ENCODE measurements around the gene DYNLT4.
A peak's percentile ranks its signal among the peaks of the same experiment; 100 is the strongest.

Gene DYNLT4

DNA sequence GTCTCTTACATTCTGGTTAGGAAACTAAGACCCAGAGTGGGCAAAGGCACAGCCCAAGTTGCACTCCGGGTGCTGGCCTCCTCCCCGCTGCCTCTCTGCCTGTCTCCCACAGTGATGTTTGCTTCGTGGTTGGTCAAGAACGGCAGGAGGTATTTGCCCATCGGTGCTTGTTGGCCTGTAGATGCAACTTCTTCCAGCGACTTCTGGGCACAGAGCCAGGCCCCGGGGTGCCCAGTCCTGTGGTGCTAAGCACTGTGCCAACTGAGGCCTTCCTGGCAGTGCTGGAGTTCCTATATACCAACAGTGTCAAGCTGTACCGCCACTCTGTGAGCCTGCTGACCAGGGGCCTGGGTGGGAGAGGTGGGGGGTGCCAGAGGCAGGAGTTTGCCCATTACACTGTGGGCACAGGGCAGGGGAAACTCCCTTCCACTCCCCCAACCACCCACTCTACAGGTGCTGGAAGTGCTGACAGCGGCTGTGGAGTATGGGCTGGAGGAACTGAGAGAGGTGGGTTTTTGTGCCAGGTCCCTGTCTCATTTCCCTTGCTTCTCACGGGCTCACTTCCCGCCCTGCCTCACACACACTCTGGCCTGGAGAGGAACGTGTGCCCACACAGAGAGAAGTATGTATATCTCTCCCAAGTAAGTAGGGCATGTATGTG lies 3.1 kb upstream of the DYNLT4 start:
- peaks cover 16% of the 10 kb centered on the region; the same call in 1 of the 2 replicates for H3F3A ChIP-seq (ENCODE audit: control insufficient read depth, insufficient read depth)
- no peaks in the 10 kb centered on the region for H3K9me2 ChIP-seq (replicated peaks; ENCODE audit: control insufficient read depth, low read length)
- H3K79me2 ChIP-seq (ENCODE audit: control insufficient read depth, low read length) = peaks cover 9% of the 10 kb centered on the region; the same call in 1 of the 2 replicates
- peak overlapping the region; percentile 93 for H3K27ac ChIP-seq (ENCODE audit: low read depth, low read length)
- H4K20me1 ChIP-seq (ENCODE audit: control insufficient read depth, insufficient read depth, low read depth, low read length) = no peaks in the 10 kb centered on the region
- H3K9me3 ChIP-seq (ENCODE audit: control insufficient read depth, insufficient read depth, low read length) = no peaks in the 10 kb centered on the region
- H3K36me3 ChIP-seq (ENCODE audit: control insufficient read depth, low read length) = peaks cover 32% of the 10 kb centered on the region
- peaks cover 66% of the 10 kb centered on the region for H3K4me1 ChIP-seq (ENCODE audit: control insufficient read depth, low read length)
- H3K4me2 ChIP-seq (ENCODE audit: low read length) = peak overlapping the region; percentile 91
- no peaks in the 10 kb centered on the region for H3K27me3 ChIP-seq (ENCODE audit: control insufficient read depth, low read length)
- peak overlapping the region; percentile 55 for H3K4me3 ChIP-seq (ENCODE audit: low read length)
- TF ChIP-seq, protein P1, sequence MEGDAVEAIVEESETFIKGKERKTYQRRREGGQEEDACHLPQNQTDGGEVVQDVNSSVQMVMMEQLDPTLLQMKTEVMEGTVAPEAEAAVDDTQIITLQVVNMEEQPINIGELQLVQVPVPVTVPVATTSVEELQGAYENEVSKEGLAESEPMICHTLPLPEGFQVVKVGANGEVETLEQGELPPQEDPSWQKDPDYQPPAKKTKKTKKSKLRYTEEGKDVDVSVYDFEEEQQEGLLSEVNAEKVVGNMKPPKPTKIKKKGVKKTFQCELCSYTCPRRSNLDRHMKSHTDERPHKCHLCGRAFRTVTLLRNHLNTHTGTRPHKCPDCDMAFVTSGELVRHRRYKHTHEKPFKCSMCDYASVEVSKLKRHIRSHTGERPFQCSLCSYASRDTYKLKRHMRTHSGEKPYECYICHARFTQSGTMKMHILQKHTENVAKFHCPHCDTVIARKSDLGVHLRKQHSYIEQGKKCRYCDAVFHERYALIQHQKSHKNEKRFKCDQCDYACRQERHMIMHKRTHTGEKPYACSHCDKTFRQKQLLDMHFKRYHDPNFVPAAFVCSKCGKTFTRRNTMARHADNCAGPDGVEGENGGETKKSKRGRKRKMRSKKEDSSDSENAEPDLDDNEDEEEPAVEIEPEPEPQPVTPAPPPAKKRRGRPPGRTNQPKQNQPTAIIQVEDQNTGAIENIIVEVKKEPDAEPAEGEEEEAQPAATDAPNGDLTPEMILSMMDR (IDR thresholded peaks at IDR 0.05; ENCODE audit: low read depth, low read length, poor library complexity, severe bottlenecking) = no peak
- no peak for TF ChIP-seq EZH2phosphoT487 (IDR thresholded peaks at IDR 0.05; ENCODE audit: borderline replicate concordance, low read length)

DNA sequence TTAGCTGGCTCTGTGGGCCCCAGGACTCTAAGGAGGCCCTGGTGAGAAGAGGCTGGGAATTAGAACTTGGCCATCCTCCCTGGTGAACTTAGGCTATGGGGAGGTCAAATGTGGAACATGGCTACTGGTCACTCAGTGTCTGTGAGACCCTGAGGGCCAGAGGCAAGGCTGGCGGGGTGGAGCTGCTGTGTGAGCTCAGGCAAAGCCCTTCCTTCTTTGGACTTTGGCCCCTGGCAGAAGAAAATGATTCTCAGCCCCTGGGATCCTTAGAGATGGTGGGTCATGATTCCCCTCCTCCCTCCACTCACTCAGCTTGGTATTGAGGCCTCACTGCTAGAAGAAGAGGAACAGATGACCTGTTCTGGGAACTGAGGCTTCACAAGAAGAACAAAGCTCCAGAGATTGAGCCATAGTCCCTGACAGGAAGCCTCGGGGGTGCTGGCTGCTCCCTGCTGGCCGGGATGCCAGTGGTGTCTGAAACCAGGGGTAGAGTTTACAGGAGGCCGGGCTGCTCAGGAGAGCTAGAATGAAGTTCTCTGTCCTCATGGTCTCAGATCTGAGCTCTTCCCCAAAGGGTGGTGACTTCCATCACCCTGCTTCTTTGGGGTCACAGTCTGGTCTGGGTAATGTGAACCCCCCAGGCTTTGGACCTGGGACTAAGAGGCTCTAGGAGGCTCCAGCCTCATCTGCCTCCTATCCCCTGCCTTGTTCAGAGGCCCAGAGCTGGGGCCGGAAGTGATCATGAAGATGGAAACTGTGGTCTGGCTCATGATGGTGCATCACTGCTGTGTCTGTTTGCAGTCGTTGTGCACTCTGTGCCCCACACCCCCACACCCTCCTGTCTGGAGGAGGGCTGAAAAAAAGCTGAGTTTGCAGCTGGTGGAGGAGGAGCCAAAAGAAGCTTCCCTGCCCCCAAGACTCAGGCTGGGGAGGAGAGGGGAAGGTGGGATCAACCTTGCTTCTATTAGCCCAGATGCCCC lies 2.1 kb upstream of the DYNLT4 start:
- no peaks in the 10 kb centered on the region for H3K27me3 ChIP-seq (ENCODE audit: control insufficient read depth, low read length)
- peaks cover 38% of the 10 kb centered on the region for H3K36me3 ChIP-seq (ENCODE audit: control insufficient read depth, low read length)
- no peak for TF ChIP-seq EZH2phosphoT487 (IDR thresholded peaks at IDR 0.05; ENCODE audit: borderline replicate concordance, low read length)
- TF ChIP-seq, protein P1 (IDR thresholded peaks at IDR 0.05; ENCODE audit: low read depth, low read length, poor library complexity, severe bottlenecking) = no peak
- H3K27ac ChIP-seq (ENCODE audit: low read depth, low read length) = peak overlapping the region; percentile 93
- H3K4me3 ChIP-seq (ENCODE audit: low read length) = peak overlapping the region; percentile 55
- H3K79me2 ChIP-seq (ENCODE audit: control insufficient read depth, low read length) = peaks cover 9% of the 10 kb centered on the region; the same call in 1 of the 2 replicates
- H3F3A ChIP-seq (ENCODE audit: control insufficient read depth, insufficient read depth) = peaks cover 16% of the 10 kb centered on the region; the same call in 1 of the 2 replicates
- peaks cover 56% of the 10 kb centered on the region for H3K4me1 ChIP-seq (ENCODE audit: control insufficient read depth, low read length)
- no peaks in the 10 kb centered on the region for H3K9me3 ChIP-seq (ENCODE audit: control insufficient read depth, insufficient read depth, low read length)
- no peaks in the 10 kb centered on the region for H4K20me1 ChIP-seq (ENCODE audit: control insufficient read depth, insufficient read depth, low read depth, low read length)
- H3K4me2 ChIP-seq (ENCODE audit: low read length) = peak overlapping the region; percentile 91
- no peaks in the 10 kb centered on the region for H3K9me2 ChIP-seq (replicated peaks; ENCODE audit: control insufficient read depth, low read length)

DNA sequence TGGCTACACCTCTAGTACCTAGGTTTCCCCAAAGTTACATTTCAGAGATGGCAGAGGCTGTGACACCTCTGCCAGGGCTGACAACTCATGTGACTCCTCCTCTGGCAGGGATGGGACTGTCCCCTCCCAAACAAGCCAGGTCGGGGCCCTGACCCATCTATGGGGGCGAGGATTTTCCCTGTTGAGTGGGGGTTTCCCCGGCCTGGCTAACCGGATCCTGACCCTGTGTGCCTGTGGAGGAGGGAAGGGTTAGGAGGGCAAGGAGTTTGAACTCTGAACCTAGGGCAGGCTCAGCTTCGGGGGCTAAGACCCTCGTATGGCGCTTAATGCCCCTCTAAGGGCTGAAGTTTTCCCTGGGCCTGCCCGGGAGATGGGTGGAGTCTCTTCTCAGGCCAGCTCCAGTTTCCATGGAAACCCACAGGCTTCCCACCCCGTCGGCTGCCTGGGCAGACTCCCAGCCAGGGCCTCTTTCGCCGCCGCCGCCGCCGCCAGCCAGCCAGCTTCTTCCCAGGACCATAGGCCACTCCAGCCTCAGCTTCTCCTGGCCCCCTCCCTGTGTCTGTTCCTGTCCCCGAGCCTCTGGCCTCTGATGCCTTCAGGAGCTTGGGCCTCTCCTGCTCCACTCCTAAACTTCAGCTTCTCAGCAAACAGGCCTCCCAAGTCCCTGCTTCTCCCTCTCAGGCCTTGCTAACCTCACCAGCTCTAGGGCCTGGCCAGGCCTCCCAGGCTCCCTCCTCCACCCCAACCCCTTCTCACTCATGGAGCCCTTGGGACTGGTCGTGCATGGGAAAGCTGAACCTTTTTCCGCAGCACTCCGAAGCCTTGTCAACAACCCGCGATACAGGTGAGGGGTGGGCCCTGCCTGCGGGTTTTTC lies 1.1 kb upstream of the DYNLT4 start, which contains the start of gene BTBD19:
Gene BTBD19 (plus strand): TSS at position 461 of the 875 bp plus-strand sequence. CDS start 298 bp downstream, at position 759.
- peak within 1 kb of the TSS; percentile 64 for H3K4me3 ChIP-seq (ENCODE audit: low read length)
- no peak for TF ChIP-seq EZH2phosphoT487 (IDR thresholded peaks at IDR 0.05; ENCODE audit: borderline replicate concordance, low read length)
- TF ChIP-seq, protein P1 (IDR thresholded peaks at IDR 0.05; ENCODE audit: low read depth, low read length, poor library complexity, severe bottlenecking) = no peak

More for the DNA sequence above, 1.1 kb upstream of the DYNLT4 start, which contains the start of gene BTBD19:
- Histone ChIP-seq H3K9me3 (ENCODE audit: control insufficient read depth, insufficient read depth, low read length) (no peaks in the 10 kb centered on the region), H3K36me3 (ENCODE audit: control insufficient read depth, low read length) (peaks cover 47% of the 10 kb centered on the region), H3K4me2 (ENCODE audit: low read length) (peak within 1 kb of the TSS; percentile 91), H3F3A (ENCODE audit: control insufficient read depth, insufficient read depth) (peaks cover 16% of the 10 kb centered on the region; the same call in 1 of the 2 replicates), H4K20me1 (ENCODE audit: control insufficient read depth, insufficient read depth, low read depth, low read length) (no peaks in the 10 kb centered on the region), H3K79me2 (ENCODE audit: control insufficient read depth, low read length) (peaks cover 9% of the 10 kb centered on the region; the same call in 1 of the 2 replicates), H3K27ac (ENCODE audit: low read depth, low read length) (peak within 1 kb of the TSS; percentile 93), H3K4me1 (ENCODE audit: control insufficient read depth, low read length) (peaks cover 47% of the 10 kb centered on the region), H3K9me2 (replicated peaks; ENCODE audit: control insufficient read depth, low read length) (no peaks in the 10 kb centered on the region), H3K27me3 (ENCODE audit: control insufficient read depth, low read length) (no peaks in the 10 kb centered on the region)

All from DOHH2 (cell line).